ENCODE data around the gene TRABD2B.

- TF ChIP-seq CTCF (conservative IDR thresholded peaks at IDR 0.05; ENCODE audit: low read depth, low read length), result no peak
- no peak for TF ChIP-seq FOS (IDR thresholded peaks at IDR 0.05; ENCODE audit: low read depth, low read length)
- no peak for TF ChIP-seq USF2 (IDR thresholded peaks at IDR 0.05; ENCODE audit: low read depth, low read length)
- TF ChIP-seq POLR2A (IDR thresholded peaks at IDR 0.05; ENCODE audit: low read depth, low read length), result no peak
- TF ChIP-seq CHD1 (IDR thresholded peaks at IDR 0.05; ENCODE audit: low read depth, low read length), result no peak
- no peak for TF ChIP-seq MXI1 (IDR thresholded peaks at IDR 0.05; ENCODE audit: borderline replicate concordance, low read depth, low read length)
- no peak for TF ChIP-seq ELK1 (IDR thresholded peaks at IDR 0.05; ENCODE audit: borderline replicate concordance, low read depth, low read length)
- no peak for TF ChIP-seq RCOR1 (IDR thresholded peaks at IDR 0.05; ENCODE audit: insufficient replicate concordance, low read length)
- TF ChIP-seq RAD21 (IDR thresholded peaks at IDR 0.05; ENCODE audit: low read length), result no peak
- TF ChIP-seq MAZ (IDR thresholded peaks at IDR 0.05; ENCODE audit: borderline replicate concordance, low read depth, low read length), result no peak
Measured at GRCh38 chr1:47875831-47876586, 121.2 kb downstream of the TRABD2B start.
